HG03439 (cell line): Measurements from ENCODE around the gene OPN1MW.
"Not testable (repeated sequence)": the region's sequence is repeated elsewhere in the genome, so short reads cannot be mapped to it uniquely, and the experiment has no call there.

Experiments
- ATAC-seq: cut with Tn5 transposase; IDR thresholded peaks from one replicate; pipeline ENCODE4 v1.9.1; 2021; ENCODE audit warnings: mild to moderate bottlenecking, moderate library complexity; ENCODE audit not compliant: unreplicated experiment

The OPN1MW gene

DNA sequence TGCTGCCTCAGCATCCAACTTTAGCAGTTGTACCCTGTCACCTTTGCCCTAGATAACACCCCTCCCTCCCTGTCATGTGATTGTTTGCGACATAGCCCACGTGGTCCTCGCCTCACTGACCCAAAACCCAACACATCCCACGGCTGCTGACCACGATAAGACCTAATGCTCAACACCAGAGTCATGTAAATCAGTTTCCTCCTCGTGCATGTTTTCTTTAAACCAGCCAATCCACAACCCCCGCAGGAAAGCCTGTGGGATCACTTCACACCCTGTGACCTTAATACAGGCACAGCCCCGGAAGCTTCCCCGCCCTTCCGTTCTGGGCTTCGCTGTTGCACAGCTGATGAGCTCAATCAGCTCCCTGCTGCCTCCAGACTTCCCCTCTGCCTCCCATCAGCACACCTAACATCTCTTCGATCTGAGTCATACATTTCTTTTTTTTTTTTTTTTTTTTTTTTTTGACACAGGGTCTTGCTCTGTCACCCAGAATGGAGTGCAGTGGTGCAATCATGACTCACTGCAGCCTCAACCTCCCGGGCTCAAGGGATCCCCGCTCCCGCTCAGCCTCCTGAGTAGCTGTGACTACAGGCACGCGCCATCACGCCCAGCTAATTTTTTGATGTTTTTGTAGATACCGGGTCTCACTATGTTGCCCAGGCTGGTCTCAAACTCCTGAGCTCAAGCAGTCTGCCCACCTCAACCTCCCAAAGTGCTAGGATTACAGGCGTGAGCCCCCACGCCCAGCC is 27.4 kb downstream of the OPN1MW start:
- ATAC-seq = peak; percentile 80

GRCh38 chrX:154211057-154211456 is 28.7 kb downstream of the OPN1MW start:
- ATAC-seq = not testable (repeated sequence)

DNA sequence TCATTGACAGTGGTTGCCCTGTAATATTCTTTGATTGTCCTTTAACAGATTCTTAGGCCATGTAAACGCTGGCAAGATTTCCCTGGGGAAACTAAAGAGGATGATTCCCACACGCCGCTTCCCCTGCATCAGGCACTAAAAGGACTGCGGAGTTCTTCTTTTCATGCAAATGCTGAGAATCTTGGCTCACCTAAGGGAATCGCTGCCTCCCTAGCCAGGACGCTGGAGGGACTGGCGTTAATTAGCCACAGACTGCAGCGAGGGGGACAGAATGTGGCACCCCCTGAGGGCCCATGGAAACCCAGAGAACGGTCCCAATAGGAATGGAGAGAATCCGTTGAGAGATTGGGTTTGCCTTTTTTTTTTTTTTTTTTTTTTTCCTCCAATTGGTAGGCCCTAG is 29.1 kb downstream of the OPN1MW start:
- not testable (repeated sequence) for ATAC-seq

DNA sequence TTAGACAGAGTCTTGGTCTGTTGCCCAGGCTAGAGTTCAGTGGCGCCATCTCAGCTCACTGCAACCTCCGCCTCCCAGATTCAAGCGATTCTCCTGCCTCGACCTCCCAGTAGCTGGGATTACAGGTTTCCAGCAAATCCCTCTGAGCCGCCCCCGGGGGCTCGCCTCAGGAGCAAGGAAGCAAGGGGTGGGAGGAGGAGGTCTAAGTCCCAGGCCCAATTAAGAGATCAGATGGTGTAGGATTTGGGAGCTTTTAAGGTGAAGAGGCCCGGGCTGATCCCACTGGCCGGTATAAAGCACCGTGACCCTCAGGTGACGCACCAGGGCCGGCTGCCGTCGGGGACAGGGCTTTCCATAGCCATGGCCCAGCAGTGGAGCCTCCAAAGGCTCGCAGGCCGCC is 37.1 kb downstream of the OPN1MW start, which contains the start of gene OPN1MW2:
Gene OPN1MW2, plus strand, starts transcription at position 301 of the 400 bp plus-strand sequence. Its CDS starts 60 bp downstream, at position 361.
- ATAC-seq = not testable (repeated sequence)

GRCh38 chrX:154225292-154225691 is 42.9 kb downstream of the OPN1MW start:
- not testable (repeated sequence) for ATAC-seq

- ATAC-seq = not testable (repeated sequence)
Observed at GRCh38 chrX:154226706-154227105, 44.3 kb downstream of the OPN1MW start.

DNA sequence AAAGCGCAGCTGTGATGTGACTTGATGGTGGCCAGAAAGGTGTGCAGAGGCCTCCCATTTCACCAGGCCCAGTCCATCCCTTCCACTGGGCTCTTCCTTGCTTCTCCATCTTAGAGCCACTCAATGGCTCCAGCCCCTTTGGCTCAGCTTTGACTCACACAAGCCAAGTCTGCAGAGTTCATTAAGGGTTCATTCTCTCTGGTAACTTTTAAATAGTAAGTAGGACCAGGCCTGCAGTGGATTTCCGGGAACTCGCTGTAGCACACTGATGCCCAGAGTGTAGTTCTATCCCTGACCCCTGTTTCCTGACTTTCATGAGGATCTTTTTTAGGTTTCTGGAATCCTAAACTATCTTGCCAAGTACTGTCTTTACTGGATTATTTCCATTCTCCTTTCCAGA is 49.0 kb downstream of the OPN1MW start:
- not testable (repeated sequence) for ATAC-seq

DNA sequence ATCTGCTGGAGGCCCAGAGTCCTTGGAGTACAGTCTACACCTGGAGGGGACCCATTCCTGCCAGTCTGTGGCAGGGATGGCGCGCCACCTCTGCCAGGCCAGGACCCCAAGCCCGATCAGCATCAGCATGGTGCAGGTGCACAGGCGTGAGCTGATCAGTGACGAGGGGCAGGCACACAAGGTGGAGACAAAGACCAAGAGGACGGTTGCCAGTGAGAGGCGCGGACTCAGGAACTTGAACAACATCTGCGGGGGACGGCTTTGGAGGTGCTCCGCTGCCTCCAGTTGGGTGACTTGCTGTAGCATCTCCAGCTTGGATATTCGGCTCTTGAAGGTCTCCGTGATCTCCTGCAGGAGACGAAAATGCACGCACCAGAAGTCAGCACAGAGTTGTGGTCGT is 51.2 kb downstream of the OPN1MW start:
- ATAC-seq = not testable (repeated sequence)

- not testable (repeated sequence) for ATAC-seq
Observed at GRCh38 chrX:154238939-154239559, 56.7 kb downstream of the OPN1MW start.

- ATAC-seq = not testable (repeated sequence)
Observed at GRCh38 chrX:154239982-154240503, 57.6 kb downstream of the OPN1MW start.
